Esophagus squamous epithelium (tissue), 5 donors: ENCODE data around the gene SLC2A6. TPM values are rescaled to one million over a fixed set of nuclear protein-coding genes. Genes with fewer than 3 reads are reported as not detected.

Experiments
- DNase-seq: peaks from one replicate; lab custom pipeline; 2025; lab: John Stamatoyannopoulos, UW
- H3K27ac ChIP-seq, 4 donors: fragments of 200-600 bp; sonication (generic); one replicate each; pipeline ENCODE4 v1.5.1; 2016 to 2019; ENCODE audit warnings: mild to moderate bottlenecking in 1 of 4
- H3K27me3 ChIP-seq, 4 donors: fragments of 200-600 bp; sonication (generic); 1 replicate in 3 of 4; 2 replicates in 1 of 4; pipeline versions ENCODE4 v1.5.1 to v1.6.0; 2017 to 2021; ENCODE audit warnings: antibody characterized with exemption in 1 of 4
- H3K36me3 ChIP-seq, 3 donors: fragments of 200-600 bp; sonication (generic); one replicate each; pipeline ENCODE4 v1.5.1; 2016 to 2019
- H3K4me1 ChIP-seq, 3 donors: fragments of 200-600 bp; sonication (generic); one replicate each; pipeline ENCODE4 v1.5.1; 2017 to 2019
- H3K4me3 ChIP-seq, 4 donors: fragments of 200-600 bp; sonication (generic); 1 replicate in 3 of 4; 2 replicates in 1 of 4; pipeline ENCODE4 v1.5.1; 2016 to 2019; ENCODE audit warnings: mild to moderate bottlenecking in 2 of 4, moderate library complexity in 1 of 4
- H3K9me3 ChIP-seq, 3 donors: fragments of 200-600 bp; sonication (generic); one replicate each; pipeline ENCODE4 v1.5.1; 2016 to 2019
- POLR2A ChIP-seq, 4 donors: fragments of 450-650 bp; IDR thresholded peaks; one replicate each; pipeline ENCODE4 v1.6.1; 2017; ENCODE audit warnings: antibody characterized with exemption in 4 of 4, mild to moderate bottlenecking in 4 of 4, moderate library complexity in 3 of 4
- WGBS, 2 donors: methylation state at CpG; one replicate each; pipeline ENCODE4 v1.1.5; 2018; 5-methylcytosine and 5-hydroxymethylcytosine counted together
- intact Hi-C: fragments of 100-400 bp; cut with DNase I; formaldehyde crosslinking; loops from one replicate; pipeline ENCODE4 v1.15.0; 2022
- total RNA-seq, 4 donors: library from RNA; depleted of rRNA; stranded (reverse); fragments of >200 nt; gene quantifications; one replicate each; pipeline ENCODE4 v1.1.0, GENCODE V29; 2016
- TF ChIP-seq, protein P1 (sequence below), 6 experiments: fragments of 450-650 bp in 4 of 6; fragments of 200-600 bp in 2 of 6; sonication (generic) in 2 of 6; IDR thresholded peaks; one replicate each; pipeline ENCODE4 v1.5.1; 2016 to 2019; ENCODE audit warnings: antibody characterized with exemption in 6 of 6, mild to moderate bottlenecking in 4 of 6, moderate library complexity in 4 of 6
- donor health status: DM: yes; HTN: yes; CAD: no.

The SLC2A6 gene
- total RNA-seq, 4 donors from 2014 or later: 0.42 to 1.1 (median 0.85) TPM

DNA sequence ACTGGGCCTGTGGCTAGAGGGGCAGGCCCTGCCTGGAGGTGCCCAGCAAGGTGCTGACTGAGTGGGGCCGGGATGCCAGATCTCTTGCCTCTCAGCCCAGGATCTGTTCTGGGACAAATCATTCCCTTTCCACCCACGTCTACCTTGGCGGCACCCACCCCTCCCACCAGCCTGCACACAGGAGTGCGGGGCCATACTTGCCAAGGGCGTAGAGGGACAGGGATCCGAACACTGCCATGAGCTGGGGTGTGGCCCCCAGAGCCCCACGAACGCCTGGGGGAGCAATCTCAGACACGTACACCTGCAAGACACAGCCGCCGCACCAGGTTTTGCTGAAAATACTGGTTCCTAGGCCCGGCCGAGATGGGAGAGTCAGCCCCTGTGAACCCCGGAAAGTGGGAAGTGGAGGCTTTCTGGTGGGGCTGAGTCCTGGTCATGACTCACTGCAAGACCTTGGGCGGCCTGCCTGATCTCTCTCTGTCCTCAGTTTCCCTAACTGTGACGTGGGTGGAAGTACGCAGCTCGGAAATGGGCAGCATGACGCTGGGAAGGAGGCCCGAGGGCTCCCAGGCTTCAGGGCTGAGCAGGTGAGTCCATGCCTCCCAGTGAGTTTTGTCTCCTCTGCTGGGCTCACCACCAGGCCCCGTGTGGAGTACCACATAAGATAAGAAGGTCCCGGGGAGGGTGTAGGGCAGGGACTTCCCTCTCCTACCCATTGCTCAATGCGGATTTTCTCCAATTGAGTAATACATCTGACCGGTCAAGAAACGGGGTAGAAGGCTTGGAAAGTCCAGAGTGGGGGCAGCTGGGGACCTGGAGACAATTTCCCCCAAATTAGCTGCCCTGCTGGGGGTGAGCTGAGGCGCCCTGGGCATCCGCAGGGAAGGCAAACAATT, 2.6 kb downstream of the SLC2A6 start:
- intact Hi-C loops: no loop called here
- H3K9me3 ChIP-seq: no peaks in the 10 kb centered on the region
- TF ChIP-seq, protein P1, sequence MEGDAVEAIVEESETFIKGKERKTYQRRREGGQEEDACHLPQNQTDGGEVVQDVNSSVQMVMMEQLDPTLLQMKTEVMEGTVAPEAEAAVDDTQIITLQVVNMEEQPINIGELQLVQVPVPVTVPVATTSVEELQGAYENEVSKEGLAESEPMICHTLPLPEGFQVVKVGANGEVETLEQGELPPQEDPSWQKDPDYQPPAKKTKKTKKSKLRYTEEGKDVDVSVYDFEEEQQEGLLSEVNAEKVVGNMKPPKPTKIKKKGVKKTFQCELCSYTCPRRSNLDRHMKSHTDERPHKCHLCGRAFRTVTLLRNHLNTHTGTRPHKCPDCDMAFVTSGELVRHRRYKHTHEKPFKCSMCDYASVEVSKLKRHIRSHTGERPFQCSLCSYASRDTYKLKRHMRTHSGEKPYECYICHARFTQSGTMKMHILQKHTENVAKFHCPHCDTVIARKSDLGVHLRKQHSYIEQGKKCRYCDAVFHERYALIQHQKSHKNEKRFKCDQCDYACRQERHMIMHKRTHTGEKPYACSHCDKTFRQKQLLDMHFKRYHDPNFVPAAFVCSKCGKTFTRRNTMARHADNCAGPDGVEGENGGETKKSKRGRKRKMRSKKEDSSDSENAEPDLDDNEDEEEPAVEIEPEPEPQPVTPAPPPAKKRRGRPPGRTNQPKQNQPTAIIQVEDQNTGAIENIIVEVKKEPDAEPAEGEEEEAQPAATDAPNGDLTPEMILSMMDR (IDR thresholded peaks at IDR 0.05): no peak
- TF ChIP-seq POLR2A (IDR thresholded peaks at IDR 0.05): no peak
- H3K27ac ChIP-seq: no peak overlapping the region
- H3K36me3 ChIP-seq: no peaks in the 10 kb centered on the region
- peaks cover 0 to 29% (median 0%) of the 10 kb centered on the region in 4 donors for H3K27me3 ChIP-seq
- WGBS, 2 donors: 73 to 74% methylated on average over 10 to 21 of the region's 27 CpGs
- no peak for DNase-seq
- H3K4me3 ChIP-seq: no peak overlapping the region
- peaks cover 12 to 25% (median 16%) of the 10 kb centered on the region in 3 donors for H3K4me1 ChIP-seq

DNA sequence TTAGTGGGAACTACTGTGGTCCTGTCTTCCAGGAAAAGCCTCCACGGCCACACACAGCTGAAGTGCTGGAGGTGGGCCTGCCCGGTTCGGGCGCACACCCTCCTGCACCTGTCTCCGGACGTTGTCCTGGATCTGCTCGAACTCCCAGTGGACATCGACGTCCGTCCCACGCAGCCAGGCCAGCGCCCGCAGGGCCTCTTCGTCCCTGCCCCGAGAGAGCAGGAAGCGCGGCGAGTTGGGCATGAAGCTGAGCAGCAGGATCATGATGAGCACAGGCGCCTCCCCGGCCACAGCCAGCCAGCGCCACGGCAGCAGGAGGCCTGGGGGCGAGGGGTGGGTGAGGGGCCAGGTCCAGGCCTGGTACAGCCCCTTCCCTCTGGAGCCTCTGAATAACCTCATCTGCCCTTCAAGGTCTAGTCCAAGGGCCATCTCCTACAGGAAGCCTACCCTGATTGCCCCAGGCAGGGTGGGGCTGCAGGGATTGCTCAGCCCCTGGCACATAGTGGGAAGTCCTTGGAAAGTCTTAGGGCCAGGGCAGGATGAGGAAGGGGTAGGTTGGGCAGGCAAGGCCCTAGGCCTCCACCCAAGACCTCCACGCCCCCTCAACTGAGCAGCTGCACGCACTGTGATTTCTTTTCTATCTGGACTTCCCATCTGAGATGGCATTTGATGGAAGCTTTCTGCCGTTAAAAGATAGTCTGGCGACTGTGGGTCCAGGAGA, 3.4 kb downstream of the SLC2A6 start:
- 69 to 86% methylated on average over 3 to 12 of the region's 27 CpGs for WGBS, 2 donors
- no peak for DNase-seq
- intact Hi-C loops: no loop called here
- peaks cover 12 to 25% (median 16%) of the 10 kb centered on the region in 3 donors for H3K4me1 ChIP-seq
- H3K4me3 ChIP-seq: no peak overlapping the region
- H3K9me3 ChIP-seq: no peaks in the 10 kb centered on the region
- TF ChIP-seq POLR2A (IDR thresholded peaks at IDR 0.05): no peak
- TF ChIP-seq, protein P1 (IDR thresholded peaks at IDR 0.05): no peak
- peaks cover 0 to 26% (median 0%) of the 10 kb centered on the region in 4 donors for H3K27me3 ChIP-seq
- no peaks in the 10 kb centered on the region for H3K36me3 ChIP-seq
- no peak overlapping the region for H3K27ac ChIP-seq

DNA sequence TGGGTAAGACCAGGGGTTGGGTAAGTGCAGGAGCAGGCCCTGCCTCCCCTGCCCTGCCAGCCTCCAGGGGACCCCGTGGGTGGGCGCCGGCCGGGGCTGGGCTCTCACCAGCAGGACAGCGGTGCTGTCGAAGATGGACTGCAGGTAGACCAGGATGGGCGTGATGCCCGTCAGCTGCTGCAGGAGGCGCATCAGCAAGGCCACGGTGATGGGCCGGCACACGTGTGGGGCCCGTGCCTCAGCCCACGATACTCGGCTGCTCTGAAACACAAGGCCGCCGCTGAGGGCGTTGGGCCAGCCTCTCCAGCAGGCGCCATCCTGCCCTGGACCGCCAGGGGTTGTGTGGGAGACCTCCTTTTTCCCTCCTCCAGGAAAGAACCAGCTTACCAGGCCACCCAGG, 4.0 kb downstream of the SLC2A6 start:
- peaks cover 12 to 23% (median 15%) of the 10 kb centered on the region in 3 donors for H3K4me1 ChIP-seq
- H3K4me3 ChIP-seq: no peak overlapping the region
- H3K36me3 ChIP-seq: no peaks in the 10 kb centered on the region
- H3K27ac ChIP-seq: no peak overlapping the region
- no peak for DNase-seq
- intact Hi-C loops: no loop called here
- H3K27me3 ChIP-seq: peaks cover 0 to 20% (median 0%) of the 10 kb centered on the region in 4 donors
- no peak for TF ChIP-seq POLR2A (IDR thresholded peaks at IDR 0.05)
- TF ChIP-seq, protein P1 (IDR thresholded peaks at IDR 0.05): no peak
- no peaks in the 10 kb centered on the region for H3K9me3 ChIP-seq
- 85 to 100% methylated on average over 1 to 6 of the region's 20 CpGs for whole genome bisulfite sequencing, 2 donors

DNA sequence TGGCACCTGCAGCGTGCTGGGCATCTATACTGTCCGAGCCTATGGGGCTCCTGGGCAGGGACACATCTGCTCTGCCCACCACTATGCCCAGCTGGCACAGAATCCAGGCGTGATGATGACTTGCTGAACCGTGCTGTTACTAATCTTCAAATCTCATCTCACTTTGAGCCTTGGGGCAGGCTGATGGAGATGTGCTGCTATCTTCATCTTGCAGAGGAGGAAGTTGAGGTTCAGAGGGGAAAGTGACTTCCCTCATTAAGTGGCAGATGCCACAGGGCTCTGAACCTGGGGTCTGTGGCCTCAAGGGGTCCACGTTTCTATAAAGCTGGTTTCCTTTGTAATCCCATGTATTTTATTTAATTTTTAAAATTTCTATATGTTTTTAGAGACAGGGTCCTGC, 4.7 kb downstream of the SLC2A6 start:
- TF ChIP-seq, protein P1 (IDR thresholded peaks at IDR 0.05): no peak
- TF ChIP-seq POLR2A (IDR thresholded peaks at IDR 0.05): no peak
- H3K36me3 ChIP-seq: peaks cover 0 to 3% (median 0%) of the 10 kb centered on the region in 3 donors
- WGBS, 2 donors: 0 to 53% methylated on average over 1 to 2 of the region's 5 CpGs
- peaks cover 8 to 16% (median 10%) of the 10 kb centered on the region in 3 donors for H3K4me1 ChIP-seq
- no peaks in the 10 kb centered on the region for H3K9me3 ChIP-seq
- peaks cover 0 to 14% (median 0%) of the 10 kb centered on the region in 4 donors for H3K27me3 ChIP-seq
- no peak overlapping the region for H3K27ac ChIP-seq
- intact Hi-C loops: no loop called here
- no peak for DNase-seq
- no peak overlapping the region for H3K4me3 ChIP-seq
